Stimulated activated CD8-positive, alpha-beta memory T cell treated with anti-CD3 and anti-CD28 coated beads, Interleukin-12 subunit alpha, Interleukin-12 subunit beta, amount 100 ng/mL, for 1 hour (primary cell): ENCODE data around the gene PTPMT1.

Experiments used
- DNase-seq: peaks from one replicate; pipeline ENCODE4 v3.0.0-alpha.2; 2020; ENCODE audit warnings: low read depth

Gene PTPMT1

DNA sequence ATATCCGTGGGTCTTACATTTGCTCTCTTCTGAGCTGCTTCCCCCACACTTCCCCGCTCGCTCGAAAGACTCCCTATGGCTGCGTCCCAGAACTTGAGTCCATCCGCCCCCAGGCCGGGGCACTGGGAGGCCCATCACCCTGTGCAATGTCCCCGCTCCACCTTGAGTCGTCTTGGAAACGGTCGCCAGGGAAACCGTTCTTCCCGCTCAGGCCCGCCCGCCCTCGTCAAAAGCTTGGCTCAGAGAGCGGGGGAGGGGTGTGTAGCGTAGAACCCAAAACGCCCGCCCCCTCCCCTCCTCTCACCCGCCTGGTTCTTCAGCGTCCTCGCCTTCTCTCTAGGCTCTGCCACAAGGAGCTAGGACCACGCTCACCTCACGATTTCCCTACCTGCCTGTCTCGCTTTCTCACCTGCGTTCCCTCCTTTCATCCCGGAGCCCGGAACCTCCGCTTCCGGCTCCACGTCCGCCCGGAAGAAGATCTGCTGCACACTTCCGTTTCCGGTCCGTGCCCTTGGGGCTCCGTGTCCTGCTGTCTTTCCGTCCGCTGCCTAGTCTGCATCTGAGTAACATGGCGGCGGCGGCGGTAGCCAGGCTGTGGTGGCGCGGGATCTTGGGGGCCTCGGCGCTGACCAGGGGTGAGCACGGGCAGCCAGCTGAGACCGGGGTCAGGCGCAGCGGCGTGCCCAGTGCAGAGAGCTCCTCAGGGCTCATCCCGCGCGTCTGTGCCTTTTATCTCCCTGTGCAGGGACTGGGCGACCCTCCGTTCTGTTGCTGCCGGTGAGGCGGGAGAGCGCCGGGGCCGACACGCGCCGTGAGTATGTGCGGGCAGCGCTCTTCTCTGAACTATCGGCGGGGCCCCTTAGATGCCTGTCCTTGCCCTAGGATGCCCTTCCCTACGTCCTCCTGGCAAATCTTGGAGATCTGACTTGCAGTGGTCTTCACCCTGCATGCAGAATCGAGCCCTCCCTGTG is 13.4 kb downstream of the PTPMT1 start, which contains the start of the genes KBTBD4 and NDUFS3:
TSS of gene KBTBD4 (minus strand) at position 447 of the 971 bp plus-strand sequence. CDS start at position 428, 19 bp downstream.
TSS of gene NDUFS3 (plus strand) at position 551 of the 971 bp plus-strand sequence. CDS start at position 569, 18 bp downstream.
- DNase-seq: peak; percentile 86

DNA sequence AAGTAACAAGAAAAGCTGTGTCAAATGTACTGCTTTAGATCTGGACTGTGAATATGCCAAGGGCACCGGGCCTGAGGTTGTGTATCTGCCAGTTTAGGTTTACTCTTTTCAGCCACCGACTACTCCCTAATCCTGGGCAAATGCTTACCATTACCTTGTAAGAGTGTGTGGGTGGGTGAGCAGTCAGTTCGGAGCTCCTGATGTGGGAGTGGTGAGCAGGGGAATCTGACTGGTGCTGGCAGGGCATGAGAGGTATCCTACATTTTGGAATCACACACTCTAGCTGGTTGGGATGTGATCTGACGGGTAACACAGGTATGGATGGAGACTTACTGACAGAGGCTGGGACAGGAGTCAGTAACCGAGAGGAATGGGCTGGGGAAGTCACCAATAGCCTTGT is 18.4 kb downstream of the PTPMT1 start:
- DNase-seq: no peak

DNA sequence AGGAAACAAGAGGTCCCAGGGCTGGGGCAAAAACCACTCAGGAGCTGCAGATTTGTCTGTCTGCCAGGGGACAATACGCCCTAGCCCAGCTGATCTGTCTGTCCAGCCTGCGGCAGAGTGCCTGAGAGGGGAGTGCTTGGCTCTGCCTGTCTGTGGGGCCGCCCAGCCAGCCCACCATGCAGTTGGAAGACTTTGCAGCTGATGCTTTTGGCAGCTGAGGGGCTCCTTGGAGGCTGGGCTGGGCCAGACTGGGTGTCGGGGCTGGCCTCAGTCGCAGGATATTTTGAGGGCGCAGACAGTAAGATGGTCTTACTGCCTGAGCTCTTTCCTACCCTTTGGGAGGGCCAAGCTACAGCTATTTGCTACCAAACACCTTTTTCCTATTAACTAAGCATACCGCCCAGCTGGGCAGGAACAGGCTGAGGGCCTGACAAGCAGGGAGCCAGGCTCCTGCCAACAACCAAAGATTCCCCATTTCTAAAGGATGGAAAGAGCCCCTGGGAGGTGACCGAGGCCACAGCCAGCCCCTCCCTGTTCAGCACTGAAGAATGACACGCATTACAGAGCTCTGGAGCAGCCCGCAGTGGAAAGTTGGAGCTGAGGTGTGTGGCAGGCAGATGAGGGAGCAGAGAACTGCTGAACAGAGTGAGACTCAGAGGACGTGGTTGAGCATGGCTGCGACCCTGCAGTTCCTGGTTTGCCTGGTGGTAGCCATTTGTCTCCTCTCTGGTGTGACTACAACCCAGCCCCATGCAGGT is 20.9 kb downstream of the PTPMT1 start, which contains the start of gene FAM180B:
TSS of gene FAM180B (plus strand) at position 581 of the 758 bp plus-strand sequence. CDS start at position 672, 91 bp downstream.
- no peak for DNase-seq

DNA sequence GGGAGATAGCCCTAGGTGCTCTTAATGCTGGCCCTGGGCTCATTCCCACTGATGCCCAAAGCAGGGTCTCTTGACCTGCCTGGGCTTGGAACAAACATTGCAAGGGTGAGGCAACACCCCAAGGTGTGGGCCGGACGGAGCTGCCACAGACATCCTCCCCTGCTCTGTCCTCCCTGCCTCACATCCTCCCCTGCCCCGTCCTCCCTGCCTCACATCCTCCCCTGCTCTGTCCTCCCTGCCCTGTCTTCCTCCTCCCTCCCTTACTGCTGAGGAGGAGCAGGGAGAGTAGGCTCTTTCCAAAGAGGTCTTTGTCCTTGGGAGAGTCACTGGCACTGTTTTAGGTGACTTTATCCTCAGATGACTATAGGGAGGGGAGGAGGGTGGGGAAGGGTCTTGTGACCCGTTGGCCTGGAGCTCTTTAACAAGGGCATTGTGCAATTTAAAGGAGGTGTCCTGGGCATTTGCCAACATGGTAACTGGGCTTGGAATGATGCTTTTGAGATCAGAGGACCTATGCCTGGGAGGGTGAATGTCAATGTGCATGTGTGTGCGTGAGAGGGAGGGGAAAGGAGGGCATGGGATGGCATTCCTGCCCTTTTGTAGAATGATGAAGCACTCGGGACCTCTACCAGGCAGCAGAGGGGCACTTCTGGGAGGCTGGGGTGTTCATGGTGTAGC is 21.8 kb downstream of the PTPMT1 start:
- DNase-seq: no peak

DNA sequence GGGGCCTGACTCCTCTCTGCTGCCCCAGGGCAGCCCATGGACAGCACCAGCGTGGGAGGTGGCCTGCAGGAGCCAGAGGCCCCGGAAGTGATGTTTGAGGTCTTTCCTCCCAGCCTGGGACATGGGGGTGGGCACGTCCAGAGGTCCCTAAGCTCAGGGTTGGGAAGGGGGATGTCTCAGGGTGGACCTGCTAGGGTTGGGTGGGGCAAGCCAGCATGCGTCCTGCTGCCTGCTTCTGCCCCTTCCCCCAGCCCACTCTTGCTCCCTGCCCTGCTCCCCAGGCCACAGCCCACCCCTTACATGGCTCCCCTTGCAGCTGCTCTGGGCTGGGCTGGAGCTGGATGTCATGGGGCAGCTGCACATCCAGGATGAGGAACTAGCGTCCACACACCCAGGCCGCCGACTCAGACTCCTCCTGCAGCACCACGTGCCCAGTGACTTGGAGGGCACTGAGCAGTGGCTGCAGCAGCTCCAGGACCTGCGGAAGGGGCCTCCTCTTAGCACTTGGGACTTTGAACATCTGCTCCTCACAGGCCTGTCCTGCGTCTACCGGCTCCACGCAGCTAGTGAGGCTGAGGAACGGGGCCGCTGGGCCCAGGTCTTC is 22.4 kb downstream of the PTPMT1 start:
- no peak for DNase-seq

GRCh38 chr11:47589118-47589517 is 23.7 kb downstream of the PTPMT1 start:
- no peak for DNase-seq

GRCh38 chr11:47589584-47589976 is 24.2 kb downstream of the PTPMT1 start:
- no peak for DNase-seq

DNA sequence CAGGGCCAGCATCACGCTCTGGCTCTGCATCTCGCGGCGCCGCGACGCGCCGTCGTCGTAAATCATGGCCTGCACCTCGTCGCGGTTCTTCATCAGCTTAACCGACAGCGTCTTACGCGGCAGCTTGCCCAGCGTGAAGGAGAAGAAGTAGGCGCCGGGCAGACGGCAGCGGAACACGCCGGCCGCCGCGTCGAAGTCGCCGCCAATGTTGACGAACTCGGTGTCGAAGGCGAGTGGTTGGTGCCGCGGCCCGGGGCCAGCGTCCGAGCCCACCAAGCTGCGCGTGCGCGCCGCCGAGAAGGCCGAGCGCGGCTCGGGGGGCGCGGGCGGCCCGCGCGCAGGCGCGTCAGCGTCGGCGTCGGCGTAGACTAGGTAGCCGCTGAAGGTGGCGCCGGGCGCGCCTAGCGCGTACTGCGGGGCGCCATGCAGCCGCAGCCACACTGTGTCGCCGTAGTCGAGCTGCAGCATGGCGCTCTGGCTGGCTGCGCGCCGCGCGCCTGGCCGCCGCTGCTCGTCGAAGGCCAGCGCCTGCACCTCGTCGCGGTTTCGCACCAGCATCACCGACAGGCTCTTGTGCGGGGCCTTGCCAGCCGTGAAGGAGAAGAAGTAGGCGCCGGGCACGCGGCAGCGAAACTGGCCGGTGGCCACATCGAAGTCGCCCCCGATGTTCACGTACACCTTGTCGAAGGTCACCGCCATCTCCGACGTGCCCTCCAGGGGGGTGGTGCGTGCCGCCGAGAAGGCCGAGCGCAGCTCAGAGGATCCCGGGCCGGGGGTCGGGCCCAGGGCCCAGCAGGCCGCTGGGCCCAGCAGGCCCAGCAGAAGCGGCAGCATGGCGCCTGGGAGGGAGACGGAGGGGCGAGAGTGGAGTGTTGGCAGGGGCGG is 24.8 kb downstream of the PTPMT1 start:
- no peak for DNase-seq

DNA sequence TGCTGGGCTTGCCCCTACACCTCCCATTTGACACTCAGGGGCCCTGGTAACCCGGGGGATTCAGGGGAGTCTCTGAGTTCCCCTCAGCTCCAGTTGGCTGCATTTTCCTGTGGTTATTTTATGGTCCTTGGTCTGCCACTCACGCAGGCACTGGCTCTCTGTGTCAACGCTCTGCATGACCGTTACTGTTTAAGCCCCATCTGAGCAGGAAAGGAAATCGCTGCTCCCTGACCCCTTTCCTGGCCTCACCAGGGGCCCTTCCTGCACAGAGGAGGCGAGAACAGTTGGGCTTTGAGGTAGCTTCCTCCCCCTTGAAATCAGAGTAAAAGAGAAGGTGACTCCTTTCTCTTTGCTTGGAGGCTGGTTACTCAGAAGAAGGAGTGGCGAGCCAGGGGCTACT is 26.4 kb downstream of the PTPMT1 start:
- DNase-seq: no peak

DNA sequence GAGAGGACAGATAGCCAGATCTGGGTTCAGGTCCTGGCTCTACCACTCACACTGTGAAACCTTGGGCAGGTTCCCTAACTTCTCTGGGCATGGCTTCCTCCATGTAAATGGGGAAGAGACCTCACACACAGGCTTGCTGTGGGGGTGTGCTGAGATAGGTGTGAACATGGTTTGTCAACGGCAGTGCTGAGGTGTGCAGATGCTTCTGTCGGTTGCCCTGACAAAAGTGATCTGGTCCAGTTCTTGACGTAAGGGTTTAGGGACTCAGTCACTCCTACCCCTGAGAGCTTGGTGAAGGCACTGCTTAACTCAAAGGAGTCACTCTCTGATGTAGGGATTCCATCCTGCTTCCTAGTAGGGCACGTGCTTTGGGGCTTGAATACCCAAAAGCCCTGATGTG is 26.9 kb downstream of the PTPMT1 start:
- DNase-seq: no peak

DNA sequence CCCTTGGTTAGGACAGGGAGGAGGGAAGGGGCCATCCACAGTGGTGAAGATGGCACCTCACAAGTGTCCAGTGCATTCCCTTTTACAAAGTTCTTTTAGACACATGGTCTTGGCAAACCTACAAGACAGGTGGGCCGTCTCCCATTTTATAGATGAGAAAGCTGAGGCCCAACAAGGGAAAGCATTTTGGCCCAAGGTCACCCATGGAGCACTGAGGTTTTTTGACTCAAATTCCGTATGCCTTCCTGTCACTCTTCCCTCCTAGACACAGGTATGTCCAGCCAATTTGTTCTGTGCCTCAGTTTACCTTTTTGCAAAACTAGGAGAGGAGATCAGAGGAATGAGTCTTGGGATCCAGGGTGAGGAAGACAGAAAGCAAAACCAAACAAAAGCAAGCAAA is 27.6 kb downstream of the PTPMT1 start:
- DNase-seq: no peak

DNA sequence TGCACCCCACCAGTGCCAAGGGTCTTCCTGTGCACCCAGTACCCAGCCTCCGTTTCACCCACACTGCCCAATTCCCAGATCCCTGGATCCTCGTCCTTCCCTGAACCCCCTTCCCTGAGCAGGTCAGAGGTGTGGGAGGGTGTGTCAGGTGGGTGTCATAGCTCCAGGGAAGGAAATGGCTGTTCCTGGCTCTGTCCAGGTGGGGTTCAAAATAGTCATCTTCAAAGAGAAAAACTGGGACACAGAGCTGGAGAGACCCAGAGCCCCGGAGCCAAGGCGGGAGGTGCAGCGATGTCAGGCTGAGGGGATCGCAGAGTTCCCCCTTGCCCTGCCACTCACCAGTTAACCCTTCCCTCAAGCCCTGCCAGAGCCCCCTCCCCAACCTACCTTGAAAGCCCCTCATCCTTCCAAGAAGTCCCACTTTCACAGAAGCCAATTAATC is 28.1 kb downstream of the PTPMT1 start:
- DNase-seq: no peak

DNA sequence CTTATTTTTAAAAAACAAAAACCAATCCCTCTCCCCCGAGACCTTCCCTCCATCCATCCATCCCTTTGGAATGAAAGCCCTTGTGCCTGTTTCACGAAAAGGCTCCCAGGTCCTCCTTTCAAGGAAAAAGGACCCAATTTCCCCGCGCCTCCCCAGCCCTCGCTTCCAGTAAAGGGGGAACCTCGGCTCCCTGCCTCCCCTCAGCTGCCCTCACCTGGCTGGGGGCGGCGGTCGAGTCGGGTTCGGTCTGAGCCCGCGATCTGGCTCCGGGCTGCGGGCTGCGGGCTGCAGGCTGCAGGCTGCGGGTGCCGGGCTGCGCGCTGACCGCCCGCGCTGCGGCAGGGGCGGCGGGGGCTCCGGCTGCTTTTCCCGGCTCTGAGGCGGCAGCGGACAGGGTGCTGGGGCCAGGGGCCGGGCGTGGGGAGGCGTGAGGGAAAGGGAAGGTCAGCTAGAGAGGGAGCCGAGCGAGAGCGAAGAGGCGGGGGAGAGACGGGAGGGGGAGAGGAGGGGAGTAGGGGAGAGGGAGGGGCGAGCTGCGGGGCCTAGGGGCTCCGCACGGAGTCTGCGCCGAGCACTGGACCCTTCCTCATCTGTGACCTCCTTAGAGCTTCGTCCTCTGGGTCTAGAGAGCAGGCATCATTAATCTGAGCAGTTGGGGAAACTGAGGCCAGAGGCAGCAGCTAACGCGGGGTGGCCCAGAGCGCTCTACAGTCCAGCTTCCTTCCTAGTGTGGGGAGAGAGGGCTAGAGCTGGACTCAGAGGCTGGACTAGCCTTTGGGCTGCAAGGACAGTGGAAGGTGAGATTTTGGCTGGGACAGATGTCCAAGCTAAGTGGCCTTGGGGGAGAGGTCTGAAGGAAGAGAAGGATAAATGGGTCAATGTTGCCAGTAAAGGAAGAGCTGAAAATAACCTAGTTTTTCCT is 28.8 kb downstream of the PTPMT1 start, which contains the start of gene C1QTNF4:
TSS of gene C1QTNF4 (minus strand) at position 478 of the 922 bp plus-strand sequence. CDS start 3,601 bp downstream, outside the sequence.
- no peak for DNase-seq

GRCh38 chr11:47595029-47595428 is 29.6 kb downstream of the PTPMT1 start:
- no peak for DNase-seq

DNA sequence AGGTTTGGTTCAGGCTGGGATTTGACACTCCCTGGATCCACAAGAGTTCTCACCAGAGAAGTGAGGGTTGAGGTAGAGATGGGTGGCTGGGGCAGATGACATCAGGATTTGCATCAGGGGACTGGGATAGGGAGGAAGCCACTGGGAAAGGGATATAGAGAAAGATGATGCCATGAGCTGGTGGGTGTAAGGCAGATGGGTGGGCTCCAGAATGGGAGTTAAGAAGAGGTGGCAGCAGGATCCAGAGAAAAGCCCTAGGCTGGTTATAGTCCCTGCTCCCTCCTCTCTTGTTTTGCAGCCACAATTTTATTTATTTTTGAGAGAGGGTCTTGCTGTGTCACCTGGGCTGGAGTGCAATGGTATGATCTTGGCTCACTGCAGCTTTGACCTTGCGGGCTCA is 30.6 kb downstream of the PTPMT1 start:
- no peak for DNase-seq

- no peak for DNase-seq
These were observed 34.5 kb downstream of the PTPMT1 start for GRCh38 chr11:47599902-47600301.

GRCh38 chr11:47603295-47603694 is 37.9 kb downstream of the PTPMT1 start:
- no peak for DNase-seq

DNA sequence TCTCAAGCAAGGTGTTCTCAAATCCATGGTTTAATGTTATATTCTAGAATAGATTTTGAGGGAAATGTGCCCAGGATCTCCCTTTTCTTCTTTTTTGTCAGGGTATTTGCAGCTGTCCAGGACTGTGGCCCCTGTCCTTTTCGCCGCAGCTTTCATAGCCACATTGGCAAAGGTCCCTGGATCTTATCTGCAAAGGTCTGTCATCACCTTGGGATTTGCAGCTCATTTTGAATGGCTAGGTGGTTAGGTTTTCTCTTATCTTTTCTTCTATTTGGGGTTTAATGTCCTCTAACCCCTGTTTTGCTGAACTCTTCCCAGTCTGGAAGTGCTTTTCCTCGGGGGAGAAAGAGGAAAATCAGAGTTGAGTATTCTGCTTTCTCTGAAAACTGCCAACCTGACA is 40.5 kb downstream of the PTPMT1 start:
- no peak for DNase-seq

GRCh38 chr11:47606731-47607130 is 41.3 kb downstream of the PTPMT1 start:
- no peak for DNase-seq
